ENCODE data around the gene LYRM7.

Gene LYRM7

GRCh38 chr5:131218392-131218791 is 47.6 kb downstream of the LYRM7 start:
- TF ChIP-seq CTCF (IDR thresholded peaks at IDR 0.05; ENCODE audit: control insufficient read depth, extremely low read depth, insufficient read depth) = no peak
- no peak for DNase-seq (ENCODE audit: low read depth)

GRCh38 chr5:131220566-131220965 is 49.8 kb downstream of the LYRM7 start:
- no peak for TF ChIP-seq CTCF (IDR thresholded peaks at IDR 0.05; ENCODE audit: control insufficient read depth, extremely low read depth, insufficient read depth)
- no peak for DNase-seq (ENCODE audit: low read depth)
- H3K4me3 ChIP-seq (ENCODE audit: low read depth, low read length) = no peak overlapping the region

More at GRCh38 chr5:131218392-131218791, 47.6 kb downstream of the LYRM7 start:
- H3K4me3 ChIP-seq (ENCODE audit: low read depth, low read length) = no peak overlapping the region

GRCh38 chr5:131221008-131221703 is 50.4 kb downstream of the LYRM7 start:
- DNase-seq (ENCODE audit: low read depth) = no peak
- no peak overlapping the region for H3K4me3 ChIP-seq (ENCODE audit: low read depth, low read length)
- TF ChIP-seq CTCF (IDR thresholded peaks at IDR 0.05; ENCODE audit: control insufficient read depth, extremely low read depth, insufficient read depth) = no peak

- no peak overlapping the region for H3K4me3 ChIP-seq (ENCODE audit: low read depth, low read length)
- TF ChIP-seq CTCF (IDR thresholded peaks at IDR 0.05; ENCODE audit: control insufficient read depth, extremely low read depth, insufficient read depth) = no peak
- no peak for DNase-seq (ENCODE audit: low read depth)
Observed at GRCh38 chr5:131221888-131222287, 51.1 kb downstream of the LYRM7 start.

- no peak for TF ChIP-seq CTCF (IDR thresholded peaks at IDR 0.05; ENCODE audit: control insufficient read depth, extremely low read depth, insufficient read depth)
- DNase-seq (ENCODE audit: low read depth) = no peak
- H3K4me3 ChIP-seq (ENCODE audit: low read depth, low read length) = no peak overlapping the region
Observed at GRCh38 chr5:131222731-131223130, 52.0 kb downstream of the LYRM7 start.

- no peak for TF ChIP-seq CTCF (IDR thresholded peaks at IDR 0.05; ENCODE audit: control insufficient read depth, extremely low read depth, insufficient read depth)
- H3K4me3 ChIP-seq (ENCODE audit: low read depth, low read length) = no peak overlapping the region
- DNase-seq (ENCODE audit: low read depth) = no peak
Observed at GRCh38 chr5:131223751-131224386, 53.1 kb downstream of the LYRM7 start.

Data from LNCaP clone FGC (cell line).